ENCODE results near the gene GXYLT1.
"Not testable (repeated sequence)": the region's sequence is repeated elsewhere in the genome, so short reads cannot be mapped to it uniquely, and the experiment has no call there.

The GXYLT1 gene

GRCh38 chr12:42085594-42085993 is 59.1 kb downstream of the GXYLT1 start:
- no peak for TF ChIP-seq POU2F2 (IDR thresholded peaks at IDR 0.05; ENCODE audit: low read depth, low read length)
- TF ChIP-seq SPI1 (IDR thresholded peaks at IDR 0.05; ENCODE audit: low read depth, low read length) = no peak
- TF ChIP-seq PAX5 (IDR thresholded peaks at IDR 0.05; ENCODE audit: insufficient read depth, low read length, severe bottlenecking) = no peak
- DNase-seq (ENCODE audit: insufficient read length, low spot score) (no peak), FAIRE-seq (no peak)

GRCh38 chr12:42084522-42084921 is 60.2 kb downstream of the GXYLT1 start:
- TF ChIP-seq TAF1 (IDR thresholded peaks at IDR 0.05; ENCODE audit: low read depth, low read length) (no peak), SPI1 (IDR thresholded peaks at IDR 0.05; ENCODE audit: low read depth, low read length) (no peak), POLR2A (IDR thresholded peaks at IDR 0.05; ENCODE audit: low read depth, low read length) (no peak), POLR2AphosphoS5 (IDR thresholded peaks at IDR 0.05; ENCODE audit: low read depth, low read length) (no peak), PAX5 (IDR thresholded peaks at IDR 0.05; ENCODE audit: insufficient read depth, low read length, severe bottlenecking) (no peak), POU2F2 (IDR thresholded peaks at IDR 0.05; ENCODE audit: low read depth, low read length) (no peak)

GRCh38 chr12:42076976-42077375 is 67.7 kb downstream of the GXYLT1 start:
- FAIRE-seq = no peak
- no peak for TF ChIP-seq TAF1 (IDR thresholded peaks at IDR 0.05; ENCODE audit: low read depth, low read length)
- no peak for TF ChIP-seq POLR2A (IDR thresholded peaks at IDR 0.05; ENCODE audit: low read depth, low read length)
- no peak for TF ChIP-seq POLR2AphosphoS5 (IDR thresholded peaks at IDR 0.05; ENCODE audit: low read depth, low read length)
- TF ChIP-seq SPI1 (IDR thresholded peaks at IDR 0.05; ENCODE audit: low read depth, low read length) = no peak
- no peak for TF ChIP-seq POU2F2 (IDR thresholded peaks at IDR 0.05; ENCODE audit: low read depth, low read length)
- no peak for TF ChIP-seq PAX5 (IDR thresholded peaks at IDR 0.05; ENCODE audit: insufficient read depth, low read length, severe bottlenecking)
- no peak for DNase-seq (ENCODE audit: insufficient read length, low spot score)

More at GRCh38 chr12:42084522-42084921, 60.2 kb downstream of the GXYLT1 start:
- no peak for FAIRE-seq
- DNase-seq (ENCODE audit: insufficient read length, low spot score) = no peak

- TF ChIP-seq PAX5 (IDR thresholded peaks at IDR 0.05; ENCODE audit: insufficient read depth, low read length, severe bottlenecking) (no peak), POLR2AphosphoS5 (IDR thresholded peaks at IDR 0.05; ENCODE audit: low read depth, low read length) (no peak), POU2F2 (IDR thresholded peaks at IDR 0.05; ENCODE audit: low read depth, low read length) (no peak), POLR2A (IDR thresholded peaks at IDR 0.05; ENCODE audit: low read depth, low read length) (no peak), SPI1 (IDR thresholded peaks at IDR 0.05; ENCODE audit: low read depth, low read length) (no peak), TAF1 (IDR thresholded peaks at IDR 0.05; ENCODE audit: low read depth, low read length) (no peak)
- DNase-seq (ENCODE audit: insufficient read length, low spot score) (no peak), FAIRE-seq (no peak)
Measured at GRCh38 chr12:42070036-42070435, 74.6 kb downstream of the GXYLT1 start.

- no peak for FAIRE-seq
- no peak for DNase-seq (ENCODE audit: insufficient read length, low spot score)
- TF ChIP-seq TAF1 (IDR thresholded peaks at IDR 0.05; ENCODE audit: low read depth, low read length) = no peak
- no peak for TF ChIP-seq POLR2AphosphoS5 (IDR thresholded peaks at IDR 0.05; ENCODE audit: low read depth, low read length)
- no peak for TF ChIP-seq SPI1 (IDR thresholded peaks at IDR 0.05; ENCODE audit: low read depth, low read length)
- no peak for TF ChIP-seq POU2F2 (IDR thresholded peaks at IDR 0.05; ENCODE audit: low read depth, low read length)
- no peak for TF ChIP-seq POLR2A (IDR thresholded peaks at IDR 0.05; ENCODE audit: low read depth, low read length)
- no peak for TF ChIP-seq PAX5 (IDR thresholded peaks at IDR 0.05; ENCODE audit: insufficient read depth, low read length, severe bottlenecking)
Measured at GRCh38 chr12:42059127-42059526, 85.5 kb downstream of the GXYLT1 start.

GRCh38 chr12:42056130-42056529 is 88.5 kb downstream of the GXYLT1 start:
- FAIRE-seq (peak; percentile 76), DNase-seq (ENCODE audit: insufficient read length, low spot score) (no peak)
- TF ChIP-seq POLR2AphosphoS5 (IDR thresholded peaks at IDR 0.05; ENCODE audit: low read depth, low read length) (no peak), SPI1 (IDR thresholded peaks at IDR 0.05; ENCODE audit: low read depth, low read length) (peak; percentile 92), PAX5 (IDR thresholded peaks at IDR 0.05; ENCODE audit: insufficient read depth, low read length, severe bottlenecking) (no peak), POLR2A (IDR thresholded peaks at IDR 0.05; ENCODE audit: low read depth, low read length) (no peak)

GRCh38 chr12:42053456-42053855 is 91.2 kb downstream of the GXYLT1 start:
- DNase-seq (ENCODE audit: insufficient read length, low spot score) (no peak), FAIRE-seq (no peak)
- TF ChIP-seq TAF1 (IDR thresholded peaks at IDR 0.05; ENCODE audit: low read depth, low read length) (no peak), POU2F2 (IDR thresholded peaks at IDR 0.05; ENCODE audit: low read depth, low read length) (no peak), SPI1 (IDR thresholded peaks at IDR 0.05; ENCODE audit: low read depth, low read length) (no peak), PAX5 (IDR thresholded peaks at IDR 0.05; ENCODE audit: insufficient read depth, low read length, severe bottlenecking) (no peak), POLR2AphosphoS5 (IDR thresholded peaks at IDR 0.05; ENCODE audit: low read depth, low read length) (no peak), POLR2A (IDR thresholded peaks at IDR 0.05; ENCODE audit: low read depth, low read length) (no peak)

GRCh38 chr12:42048980-42049379 is 95.7 kb downstream of the GXYLT1 start:
- not testable (repeated sequence) for FAIRE-seq; DNase-seq (ENCODE audit: insufficient read length, low spot score)

- FAIRE-seq = no peak
- TF ChIP-seq PAX5 (IDR thresholded peaks at IDR 0.05; ENCODE audit: insufficient read depth, low read length, severe bottlenecking) (no peak), TAF1 (IDR thresholded peaks at IDR 0.05; ENCODE audit: low read depth, low read length) (no peak), POU2F2 (IDR thresholded peaks at IDR 0.05; ENCODE audit: low read depth, low read length) (no peak), POLR2A (IDR thresholded peaks at IDR 0.05; ENCODE audit: low read depth, low read length) (no peak), SPI1 (IDR thresholded peaks at IDR 0.05; ENCODE audit: low read depth, low read length) (no peak), POLR2AphosphoS5 (IDR thresholded peaks at IDR 0.05; ENCODE audit: low read depth, low read length) (no peak)
- no peak for DNase-seq (ENCODE audit: insufficient read length, low spot score)
Measured at GRCh38 chr12:42039577-42039976, 105.1 kb downstream of the GXYLT1 start.

GRCh38 chr12:42039176-42039575 is 105.5 kb downstream of the GXYLT1 start:
- FAIRE-seq = no peak
- DNase-seq (ENCODE audit: insufficient read length, low spot score) = no peak
- TF ChIP-seq POU2F2 (IDR thresholded peaks at IDR 0.05; ENCODE audit: low read depth, low read length) = no peak
- TF ChIP-seq POLR2AphosphoS5 (IDR thresholded peaks at IDR 0.05; ENCODE audit: low read depth, low read length) = no peak
